GM12878 (cell line): ENCODE results near the gene SYNGR4. TPM values are rescaled to one million over a fixed set of nuclear protein-coding genes. Genes with fewer than 3 reads are reported as not detected.

Experiments
- ATAC-seq: fragments of 200-7000 bp; cut with Tn5 transposase; 3 replicates; pipeline ENCODE4 v1.9.1; 2020; ENCODE audit warnings: mild to moderate bottlenecking, moderate library complexity
- BruUV-seq: library from RNA; stranded (reverse); fragments of 400-500 nt; replicated peaks from 2 replicates; lab custom pipeline; 2021; lab: Mats Ljungman, UMichigan
- CTCF ChIA-PET: fragments of 300-600 bp; sonication (Branson Sonifier 250); formaldehyde crosslinking; extraction: SDS; loops from one replicate; lab custom pipeline; 2021; ENCODE audit warnings: inconsistent platforms; lab: Yijun Ruan, JAX
- POLR2A ChIA-PET: fragments of 350-600 bp; formaldehyde crosslinking; extraction: SDS; loops from one replicate; lab custom pipeline; 2021; ENCODE audit warnings: inconsistent platforms; lab: Charles Lee
- RAD21 ChIA-PET: fragments of 300-600 bp; sonication (Branson Sonifier 250); formaldehyde crosslinking; loops from one replicate; lab custom pipeline; 2023; ENCODE audit warnings: antibody characterized with exemption; ENCODE audit not compliant: unreplicated experiment; lab: Charles Lee
- SMC1A ChIA-PET: fragments of 300-600 bp; sonication (Branson Sonifier 250); formaldehyde crosslinking; loops from one replicate; lab custom pipeline; 2023; ENCODE audit not compliant: unreplicated experiment, uncharacterized antibody; lab: Charles Lee
- DNase-seq: peaks from one replicate; pipeline ENCODE4 v3.0.0-alpha.2; 2011; ENCODE audit warnings: low read depth, low spot score
- FAIRE-seq: peaks from 3 replicates; lab custom pipeline; 2011; peaks lifted over from hg19 to GRCh38; lab: Jason Lieb, UNC
- H2AFZ ChIP-seq: 2 replicates; pipeline ENCODE4 v1.6.0; 2011; ENCODE audit warnings: low read depth, low read length, control low read depth; ENCODE audit not compliant: control insufficient read depth
- H3K27ac ChIP-seq: 2 replicates; pipeline ENCODE4 v1.5.1; 2011; ENCODE audit warnings: control low read depth; ENCODE audit not compliant: control insufficient read depth, insufficient read depth
- H3K27me3 ChIP-seq, 2 experiments: replicated peaks in 1 of 2; 2 replicates each; pipeline versions ENCODE4 v1.6.0 to v1.6.1; 2011; ENCODE audit warnings: low read length in 1 of 2; ENCODE audit not compliant: control insufficient read depth in 2 of 2, insufficient read depth in 2 of 2
- H3K36me3 ChIP-seq, 2 experiments: 2 replicates each; pipeline ENCODE4 v1.5.1; 2011; ENCODE audit warnings: low read length in 1 of 2; ENCODE audit not compliant: control insufficient read depth in 2 of 2, insufficient read depth in 2 of 2
- H3K4me1 ChIP-seq: 2 replicates; pipeline ENCODE4 v1.6.1; 2011; ENCODE audit warnings: mild to moderate bottlenecking, low read length, moderate library complexity, mixed read lengths; ENCODE audit not compliant: control insufficient read depth, insufficient read depth
- H3K4me2 ChIP-seq: 2 replicates; pipeline ENCODE4 v1.6.0; 2011; ENCODE audit warnings: control low read depth; ENCODE audit not compliant: control insufficient read depth, insufficient read depth
- H3K4me3 ChIP-seq: fragments of 200-600 bp; sonication (generic); 2 replicates; pipeline ENCODE4 v1.5.1; 2016
- H3K79me2 ChIP-seq: 2 replicates; pipeline ENCODE4 v1.6.0; 2011; ENCODE audit warnings: low read length; ENCODE audit not compliant: control insufficient read depth, insufficient read depth
- H3K9ac ChIP-seq: 2 replicates; pipeline ENCODE4 v1.8.0; 2011; ENCODE audit warnings: low read length, control low read depth, mixed read lengths; ENCODE audit not compliant: control insufficient read depth, insufficient read depth
- H3K9me3 ChIP-seq: replicated peaks from 3 replicates; pipeline ENCODE4 v1.5.1; 2011; ENCODE audit warnings: mild to moderate bottlenecking, low read length; ENCODE audit not compliant: control insufficient read depth, insufficient read depth
- H4K20me1 ChIP-seq: 2 replicates; pipeline ENCODE4 v1.6.0; 2011; ENCODE audit not compliant: control insufficient read depth, insufficient read depth
- ATF3 ChIP-seq: IDR thresholded peaks from 2 replicates; pipeline ENCODE4 v1.6.1; 2011; ENCODE audit warnings: low read depth, mild to moderate bottlenecking, low read length, moderate library complexity, borderline replicate concordance; ENCODE audit errors: extremely low read depth
- CHD1 ChIP-seq: IDR thresholded peaks from 2 replicates; pipeline ENCODE4 v1.6.1; 2012; ENCODE audit warnings: low read depth, low read length, improper control_type of control experiment
- DPF2 ChIP-seq: fragments of 450-650 bp; IDR thresholded peaks from 2 replicates; pipeline ENCODE4 v1.6.1; 2017; ENCODE audit warnings: mild to moderate bottlenecking
- FOS ChIP-seq: IDR thresholded peaks from 3 replicates; pipeline ENCODE4 v1.6.1; 2011; ENCODE audit warnings: borderline replicate concordance; ENCODE audit not compliant: insufficient read length; ENCODE audit errors: extremely low read depth
- HCFC1 ChIP-seq: fragments of 150-350 bp; IDR thresholded peaks from 2 replicates; pipeline ENCODE4 v1.6.1; 2014; ENCODE audit warnings: low read length
- HDGF ChIP-seq: fragments of 450-650 bp; IDR thresholded peaks from 2 replicates; pipeline ENCODE4 v1.6.1; 2016; ENCODE audit warnings: antibody characterized with exemption
- IKZF2 ChIP-seq, 2 experiments: fragments of 450-650 bp; IDR thresholded peaks; 2 replicates each; pipeline ENCODE4 v1.6.1; 2017; ENCODE audit warnings: mild to moderate bottlenecking in 2 of 2, moderate library complexity in 2 of 2
- NFYB ChIP-seq: IDR thresholded peaks from 2 replicates; pipeline ENCODE4 v1.6.1; 2011; ENCODE audit warnings: low read depth, mild to moderate bottlenecking, low read length, improper control_type of control experiment, moderate library complexity; ENCODE audit not compliant: insufficient read depth
- NRF1 ChIP-seq: conservative IDR thresholded peaks from 2 replicates; pipeline ENCODE4 v1.6.1; 2011; ENCODE audit warnings: mild to moderate bottlenecking, low read depth, low read length, improper control_type of control experiment
- PAX5 ChIP-seq: IDR thresholded peaks from 2 replicates; pipeline ENCODE4 v1.6.1; 2011; ENCODE audit warnings: low read depth, low read length, borderline replicate concordance
- RELA ChIP-seq: fragments of 450-650 bp; IDR thresholded peaks from 2 replicates; pipeline ENCODE4 v1.8.0; 2014; ENCODE audit warnings: borderline replicate concordance; ENCODE audit not compliant: partially characterized antibody
- SIX5 ChIP-seq: IDR thresholded peaks from 2 replicates; pipeline ENCODE4 v1.6.1; 2011; ENCODE audit warnings: mild to moderate bottlenecking, low read depth, low read length, moderate library complexity; ENCODE audit not compliant: severe bottlenecking
- SMAD1 ChIP-seq: fragments of 450-650 bp; IDR thresholded peaks from 2 replicates; pipeline ENCODE4 v1.6.1; 2018; ENCODE audit warnings: mild to moderate bottlenecking, low read depth; ENCODE audit not compliant: partially characterized antibody
- TARDBP ChIP-seq: IDR thresholded peaks from 2 replicates; pipeline ENCODE4 v1.6.1; 2016; ENCODE audit warnings: borderline replicate concordance
- WGBS: methylation state at CpG from one replicate; pipeline ENCODE4 v1.1.6; 2016; ENCODE audit warnings: low lambda C conversion rate; ENCODE audit not compliant: insufficient replicate concordance, insufficient coverage; ENCODE audit errors: missing lambda C conversion rate; 5-methylcytosine and 5-hydroxymethylcytosine counted together
- in situ Hi-C: fragments of 300-500 bp; cut with MboI; formaldehyde crosslinking; loops from 9 replicates; pipeline ENCODE4 v1.14.3; 2018; ENCODE audit warnings: mixed read lengths
- intact Hi-C: fragments of 100-400 bp; cut with micrococcal nuclease; formaldehyde crosslinking; loops from one replicate; pipeline ENCODE4 v1.14.2; 2022; ENCODE audit not compliant: unreplicated experiment
- polyA plus RNA-seq, 11 experiments: library from polyadenylated mRNA; depleted of rRNA in 4 of 11; unstranded in 6 of 11; stranded (reverse) in 5 of 11; fragments of >200 nt; fragmentation: Nextera tagmentation in 4 of 11; fragmentation: Illumina TruSeq in 1 of 11; extraction: Ambion mirVana in 4 of 11; extraction: Trizol in 1 of 11; gene quantifications; 1 replicate in 1 of 11; 2 replicates in 10 of 11; pipeline versions ENCODE4 v1.2.1 to v1.2.3, GENCODE V29; 2011 to 2016; ENCODE audit warnings: inconsistent platforms in 2 of 11, missing spikeins in 2 of 11, low read depth in 1 of 11
- total RNA-seq, 4 experiments: library from RNA; depleted of rRNA in 3 of 4; stranded (reverse); fragments of >200 nt in 3 of 4; fragmentation: Illumina TruSeq in 1 of 4; extraction: Trizol in 1 of 4; gene quantifications; 2 replicates each; pipeline versions ENCODE4 v1.2.1 to v1.2.3, GENCODE V29; 2013 to 2021
- TF ChIP-seq, protein P1 (sequence below): fragments of 150-350 bp; IDR thresholded peaks from 2 replicates; pipeline ENCODE4 v1.6.1; 2014; ENCODE audit warnings: mild to moderate bottlenecking, low read depth, low read length
- TF ChIP-seq, protein P2 (sequence below): fragments of 450-650 bp; formaldehyde crosslinking; IDR thresholded peaks from 2 replicates; pipeline ENCODE4 v1.5.0; 2022; ENCODE audit warnings: mild to moderate bottlenecking, missing genetic modification characterization

SYNGR4 gene
- total and polyA plus RNA-seq, 10 of the 15 experiments (the other 5 are each of a cell fraction or from before 2014, with no cell fraction given), result 0.08 to 0.72 (median 0.17) TPM; not detected in 6

DNA sequence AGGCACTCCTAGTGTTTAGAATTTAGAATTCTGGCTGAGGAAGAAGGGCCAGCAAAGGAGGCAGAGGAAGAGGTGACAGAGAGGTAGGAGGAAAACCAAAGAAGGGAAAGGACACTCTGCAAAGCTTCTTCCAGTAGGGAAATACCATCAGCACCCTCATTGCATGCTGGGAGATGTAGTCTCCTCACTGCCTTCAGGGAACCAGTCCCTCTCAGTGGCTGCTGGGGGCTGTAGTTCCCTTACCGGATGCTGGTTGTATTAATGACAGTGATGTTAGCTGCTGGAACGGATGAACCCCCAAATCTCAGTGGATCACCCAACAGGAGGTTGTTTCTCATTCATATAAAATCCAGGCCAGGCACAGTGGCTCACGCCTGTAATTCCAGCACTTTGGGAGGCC is 39.4 kb downstream of the SYNGR4 start:
- H2AFZ ChIP-seq, result peak overlapping the region; percentile 93
- H4K20me1 ChIP-seq, result no peaks in the 10 kb centered on the region
- 36% methylated on average over 3 of the region's 3 CpGs for WGBS
- in situ Hi-C loops, result no loop called here
- ChIA-PET RAD21 (interaction anchor here (0.6 to 1.5 kb wide), 4 partner anchors 12 to 242 kb away, joined by 3 to 5 read pairs (median 4); partner anchors contain the start of genes CA11, KDELR1, SYNGR4 and TMEM143), POLR2A (interaction anchor here (0.5 to 1.3 kb wide), 3 partner anchors 16 to 295 kb away, joined by 3 to 11 read pairs (median 6); partner anchors contain the start of genes RPL18 and SPHK2), SMC1A (interaction anchor here (1.1 to 1.3 kb wide), 2 partner anchors 12 to 71 kb away, joined by 3 to 4 read pairs; partner anchors contain the start of gene KDELR1), CTCF (interaction anchor here (1.3 to 2.1 kb wide), 2 partner anchors 13 to 86 kb away, joined by 3 to 24 read pairs; partner anchors contain the start of gene KDELR1)
- peak; percentile 93 for ATAC-seq
- H3K79me2 ChIP-seq, result no peaks in the 10 kb centered on the region
- peak; percentile 99 for FAIRE-seq
- DNase-seq, result no peak
- no peaks in the 10 kb centered on the region for H3K36me3 ChIP-seq
- H3K27me3 ChIP-seq, result no peaks in the 10 kb centered on the region
- intact Hi-C loops, result no loop called here
- H3K9me3 ChIP-seq, result no peaks in the 10 kb centered on the region
- H3K27ac ChIP-seq, result no peak overlapping the region
- H3K4me1 ChIP-seq, result peaks cover 6% of the 10 kb centered on the region
- no peak overlapping the region for H3K4me3 ChIP-seq
- no peak overlapping the region for H3K9ac ChIP-seq
- BruUV-seq, result no TSS peak
- 0 out of 2 replicates have a peak overlapping the region, but pooled peaks have one; percentile 12 for H3K4me2 ChIP-seq
- TF ChIP-seq FOS (no peak), SMAD1 (no peak), TARDBP (peak; percentile 89), SIX5 (peak; percentile 99), NRF1 (no peak), IKZF2 (IDR thresholded peaks at IDR 0.05) (0 out of 4 replicates have a peak, but pooled peaks of 1 of the 2 experiments have one; percentile 15), PAX5 (no peak), NFYB (peak; percentile 34; the same call in 1 of the 2 replicates), RELA (no peak), ATF3 (0 out of 2 replicates have a peak, but pooled peaks have one; percentile 29), DPF2 (no peak), HCFC1 (peak; percentile 98), CHD1 (no peak), HDGF (peak; percentile 68; the same call in 1 of the 2 replicates)
- TF ChIP-seq, protein P1, sequence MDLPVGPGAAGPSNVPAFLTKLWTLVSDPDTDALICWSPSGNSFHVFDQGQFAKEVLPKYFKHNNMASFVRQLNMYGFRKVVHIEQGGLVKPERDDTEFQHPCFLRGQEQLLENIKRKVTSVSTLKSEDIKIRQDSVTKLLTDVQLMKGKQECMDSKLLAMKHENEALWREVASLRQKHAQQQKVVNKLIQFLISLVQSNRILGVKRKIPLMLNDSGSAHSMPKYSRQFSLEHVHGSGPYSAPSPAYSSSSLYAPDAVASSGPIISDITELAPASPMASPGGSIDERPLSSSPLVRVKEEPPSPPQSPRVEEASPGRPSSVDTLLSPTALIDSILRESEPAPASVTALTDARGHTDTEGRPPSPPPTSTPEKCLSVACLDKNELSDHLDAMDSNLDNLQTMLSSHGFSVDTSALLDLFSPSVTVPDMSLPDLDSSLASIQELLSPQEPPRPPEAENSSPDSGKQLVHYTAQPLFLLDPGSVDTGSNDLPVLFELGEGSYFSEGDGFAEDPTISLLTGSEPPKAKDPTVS, result no peak
- TF ChIP-seq, protein P2, sequence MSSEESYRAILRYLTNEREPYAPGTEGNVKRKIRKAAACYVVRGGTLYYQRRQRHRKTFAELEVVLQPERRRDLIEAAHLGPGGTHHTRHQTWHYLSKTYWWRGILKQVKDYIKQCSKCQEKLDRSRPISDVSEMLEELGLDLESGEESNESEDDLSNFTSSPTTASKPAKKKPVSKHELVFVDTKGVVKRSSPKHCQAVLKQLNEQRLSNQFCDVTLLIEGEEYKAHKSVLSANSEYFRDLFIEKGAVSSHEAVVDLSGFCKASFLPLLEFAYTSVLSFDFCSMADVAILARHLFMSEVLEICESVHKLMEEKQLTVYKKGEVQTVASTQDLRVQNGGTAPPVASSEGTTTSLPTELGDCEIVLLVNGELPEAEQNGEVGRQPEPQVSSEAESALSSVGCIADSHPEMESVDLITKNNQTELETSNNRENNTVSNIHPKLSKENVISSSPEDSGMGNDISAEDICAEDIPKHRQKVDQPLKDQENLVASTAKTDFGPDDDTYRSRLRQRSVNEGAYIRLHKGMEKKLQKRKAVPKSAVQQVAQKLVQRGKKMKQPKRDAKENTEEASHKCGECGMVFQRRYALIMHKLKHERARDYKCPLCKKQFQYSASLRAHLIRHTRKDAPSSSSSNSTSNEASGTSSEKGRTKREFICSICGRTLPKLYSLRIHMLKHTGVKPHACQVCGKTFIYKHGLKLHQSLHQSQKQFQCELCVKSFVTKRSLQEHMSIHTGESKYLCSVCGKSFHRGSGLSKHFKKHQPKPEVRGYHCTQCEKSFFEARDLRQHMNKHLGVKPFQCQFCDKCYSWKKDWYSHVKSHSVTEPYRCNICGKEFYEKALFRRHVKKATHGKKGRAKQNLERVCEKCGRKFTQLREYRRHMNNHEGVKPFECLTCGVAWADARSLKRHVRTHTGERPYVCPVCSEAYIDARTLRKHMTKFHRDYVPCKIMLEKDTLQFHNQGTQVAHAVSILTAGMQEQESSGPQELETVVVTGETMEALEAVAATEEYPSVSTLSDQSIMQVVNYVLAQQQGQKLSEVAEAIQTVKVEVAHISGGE (CRISPR knock-in tag), result no peak
